IPS-18a (cell line): ENCODE measurements around the gene FLYWCH2.

ENCODE experiments used
- H3K27ac ChIP-seq: one replicate; pipeline ENCODE4 v1.5.1; 2013; ENCODE audit warnings: low read length
- H3K27me3 ChIP-seq: one replicate; pipeline ENCODE4 v1.6.1; 2013; ENCODE audit warnings: mild to moderate bottlenecking, low read length; ENCODE audit not compliant: control insufficient read depth, insufficient read depth
- H3K36me3 ChIP-seq: one replicate; pipeline ENCODE4 v1.6.1; 2013; ENCODE audit warnings: low read depth, low read length; ENCODE audit not compliant: control insufficient read depth
- H3K4me1 ChIP-seq: one replicate; pipeline ENCODE4 v1.6.1; 2013; ENCODE audit warnings: low read depth, low read length; ENCODE audit not compliant: control insufficient read depth
- H3K4me3 ChIP-seq: one replicate; pipeline ENCODE4 v1.5.1; 2013; ENCODE audit warnings: low read length
- H3K9ac ChIP-seq: one replicate; pipeline ENCODE4 v1.6.1; 2013; ENCODE audit warnings: mild to moderate bottlenecking, low read length, moderate library complexity
- H3K9me3 ChIP-seq: one replicate; pipeline ENCODE4 v1.6.1; 2013; ENCODE audit warnings: low read depth, low read length; ENCODE audit not compliant: control insufficient read depth

FLYWCH2 gene

GRCh38 chr16:2874032-2874911 is 8.7 kb upstream of the FLYWCH2 start:
- no peaks in the 10 kb centered on the region for H3K9me3 ChIP-seq
- H3K4me1 ChIP-seq: no peaks in the 10 kb centered on the region
- H3K4me3 ChIP-seq: no peak overlapping the region
- H3K9ac ChIP-seq: no peak overlapping the region
- H3K36me3 ChIP-seq: no peaks in the 10 kb centered on the region
- H3K27ac ChIP-seq: no peak overlapping the region
- peaks cover 42% of the 10 kb centered on the region for H3K27me3 ChIP-seq

DNA sequence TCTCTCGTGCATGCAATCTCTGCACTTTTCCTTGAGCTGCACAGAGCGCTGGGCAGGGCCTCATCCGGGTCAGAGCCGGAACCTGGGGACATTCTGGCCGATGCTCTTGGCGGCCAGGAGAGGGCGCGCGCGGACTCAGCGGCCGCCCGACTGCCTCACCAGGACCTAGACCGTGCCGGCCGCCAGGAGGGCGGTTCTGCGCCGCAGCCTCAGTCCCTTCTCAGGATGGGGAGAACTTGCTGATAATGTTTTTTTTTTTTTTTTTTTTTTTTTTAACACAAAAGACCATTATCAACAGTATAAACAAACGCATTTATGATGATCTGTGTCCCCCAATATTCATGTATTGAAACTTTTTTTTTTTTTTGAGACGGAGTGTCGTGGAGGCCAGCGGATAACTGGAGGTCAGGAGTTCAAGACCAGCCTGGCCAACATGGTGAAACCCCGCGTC is 8.1 kb upstream of the FLYWCH2 start:
- H3K4me3 ChIP-seq: no peak overlapping the region
- no peaks in the 10 kb centered on the region for H3K9me3 ChIP-seq
- no peaks in the 10 kb centered on the region for H3K4me1 ChIP-seq
- H3K27me3 ChIP-seq: peaks cover 35% of the 10 kb centered on the region
- H3K36me3 ChIP-seq: no peaks in the 10 kb centered on the region
- H3K9ac ChIP-seq: no peak overlapping the region
- no peak overlapping the region for H3K27ac ChIP-seq

DNA sequence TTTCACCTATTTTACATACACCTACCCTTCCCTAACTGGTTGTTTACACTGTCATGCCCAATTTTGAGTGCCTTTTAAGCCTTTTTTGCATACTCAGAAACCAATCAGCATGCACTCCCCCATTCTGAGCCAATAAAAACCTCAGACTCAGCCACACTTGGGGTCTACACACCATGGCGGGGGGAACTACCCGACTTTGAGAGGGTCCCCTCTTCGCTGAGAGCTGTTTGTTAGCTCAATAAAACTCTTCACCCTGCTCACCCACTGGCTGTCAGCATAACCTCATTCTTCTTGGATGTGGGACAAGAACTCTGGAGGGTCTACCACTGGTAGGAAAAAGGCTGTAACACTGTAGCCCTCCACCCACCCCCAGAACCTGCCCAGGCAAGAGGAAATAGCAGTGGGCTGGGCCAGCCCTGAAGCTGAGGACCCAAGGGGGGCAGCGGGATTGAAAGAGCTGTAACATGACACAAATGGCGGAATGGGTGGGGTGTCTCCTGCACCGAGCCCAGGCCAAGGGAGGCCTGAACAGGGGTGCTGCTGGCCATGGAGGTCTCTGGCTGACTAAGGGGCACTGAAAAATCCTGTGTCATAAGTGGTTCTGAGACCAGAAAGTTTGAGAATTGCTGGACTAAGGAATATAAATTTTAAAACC is 3.0 kb upstream of the FLYWCH2 start:
- Histone ChIP-seq H3K4me1 (no peaks in the 10 kb centered on the region), H3K27ac (no peak overlapping the region), H3K4me3 (no peak overlapping the region), H3K36me3 (no peaks in the 10 kb centered on the region), H3K27me3 (peaks cover 18% of the 10 kb centered on the region), H3K9ac (no peak overlapping the region), H3K9me3 (no peaks in the 10 kb centered on the region)

GRCh38 chr16:2881783-2882649 is 999 bp upstream of the FLYWCH2 start:
- Histone ChIP-seq H3K27me3 (peaks cover 12% of the 10 kb centered on the region), H3K36me3 (no peaks in the 10 kb centered on the region), H3K27ac (no peak overlapping the region), H3K4me3 (peak overlapping the region; percentile 83), H3K9ac (no peak overlapping the region), H3K9me3 (no peaks in the 10 kb centered on the region), H3K4me1 (no peaks in the 10 kb centered on the region)

DNA sequence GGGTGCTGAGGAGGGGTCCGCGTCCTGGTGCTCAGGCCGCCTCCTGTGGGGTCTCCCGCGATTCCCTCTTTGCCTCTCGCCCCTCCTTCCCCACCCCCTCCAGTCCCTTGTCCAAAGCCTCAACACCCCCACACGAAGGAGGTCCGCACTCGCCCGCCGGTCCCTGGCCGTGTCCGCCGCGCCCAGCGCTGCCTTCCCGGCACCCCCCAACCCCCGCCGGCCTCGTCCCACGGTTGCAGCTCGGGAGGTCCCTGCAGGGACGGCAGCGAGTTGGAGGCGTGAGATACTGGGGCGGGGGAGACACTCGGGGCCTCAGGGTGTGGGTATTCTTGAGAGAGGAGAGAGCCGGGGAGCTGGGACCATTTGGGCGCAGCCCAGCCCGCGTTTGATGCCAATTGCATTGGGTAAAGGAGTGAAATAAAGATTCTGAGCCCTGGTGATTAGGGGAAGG is 468 bp downstream of the FLYWCH2 start:
- H3K4me3 ChIP-seq: peak overlapping the region; percentile 83
- H3K27me3 ChIP-seq: peaks cover 12% of the 10 kb centered on the region
- H3K9ac ChIP-seq: peak overlapping the region; percentile 58
- no peak overlapping the region for H3K27ac ChIP-seq
- no peaks in the 10 kb centered on the region for H3K4me1 ChIP-seq
- no peaks in the 10 kb centered on the region for H3K9me3 ChIP-seq
- H3K36me3 ChIP-seq: no peaks in the 10 kb centered on the region

DNA sequence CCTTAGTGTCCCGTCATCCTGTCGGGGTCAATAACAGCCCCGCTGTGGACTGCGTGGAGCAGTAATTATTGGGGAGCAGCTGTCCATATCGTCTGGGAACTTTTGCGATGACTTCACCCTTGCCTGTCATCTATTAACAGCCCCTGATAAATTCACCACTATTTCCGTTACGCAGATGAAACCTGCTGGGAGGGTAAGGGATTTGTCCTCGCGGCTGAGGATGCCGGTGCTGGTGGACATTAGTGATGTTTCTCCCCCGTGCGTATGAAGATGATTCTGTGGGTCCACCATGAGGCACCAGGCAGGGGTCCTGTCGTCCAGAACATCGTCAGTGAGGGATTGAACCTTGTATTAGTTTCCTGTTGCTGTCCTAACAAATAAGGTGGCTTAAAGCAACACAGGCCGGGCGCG is 1.0 kb downstream of the FLYWCH2 start:
- H3K4me3 ChIP-seq: peak overlapping the region; percentile 83
- no peaks in the 10 kb centered on the region for H3K4me1 ChIP-seq
- no peaks in the 10 kb centered on the region for H3K9me3 ChIP-seq
- no peak overlapping the region for H3K27ac ChIP-seq
- H3K27me3 ChIP-seq: peaks cover 12% of the 10 kb centered on the region
- no peaks in the 10 kb centered on the region for H3K36me3 ChIP-seq
- no peak overlapping the region for H3K9ac ChIP-seq

DNA sequence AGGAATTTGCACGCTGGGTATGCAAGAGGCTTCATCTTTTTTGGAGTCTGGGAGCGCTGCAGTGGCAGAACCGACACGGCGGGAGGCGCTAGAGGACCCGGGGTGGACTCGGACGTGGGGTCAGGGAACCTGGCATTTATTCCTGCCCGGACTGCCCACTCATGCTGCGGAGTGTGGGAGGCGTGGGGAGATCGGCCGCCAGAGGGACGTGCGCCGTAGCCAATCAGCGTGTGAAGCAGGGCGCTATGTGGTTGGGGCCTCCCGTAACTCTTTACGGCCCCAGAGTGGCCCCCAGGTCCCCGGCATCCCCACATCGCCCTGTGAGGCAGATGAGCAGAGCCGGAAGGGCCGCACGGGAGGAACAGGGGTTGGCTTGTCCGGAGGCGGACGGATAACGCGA is 11.2 kb downstream of the FLYWCH2 start:
- Histone ChIP-seq H3K9me3 (no peaks in the 10 kb centered on the region), H3K27me3 (no peaks in the 10 kb centered on the region), H3K36me3 (no peaks in the 10 kb centered on the region), H3K4me3 (no peak overlapping the region), H3K4me1 (peaks cover 3% of the 10 kb centered on the region), H3K27ac (no peak overlapping the region), H3K9ac (no peak overlapping the region)

DNA sequence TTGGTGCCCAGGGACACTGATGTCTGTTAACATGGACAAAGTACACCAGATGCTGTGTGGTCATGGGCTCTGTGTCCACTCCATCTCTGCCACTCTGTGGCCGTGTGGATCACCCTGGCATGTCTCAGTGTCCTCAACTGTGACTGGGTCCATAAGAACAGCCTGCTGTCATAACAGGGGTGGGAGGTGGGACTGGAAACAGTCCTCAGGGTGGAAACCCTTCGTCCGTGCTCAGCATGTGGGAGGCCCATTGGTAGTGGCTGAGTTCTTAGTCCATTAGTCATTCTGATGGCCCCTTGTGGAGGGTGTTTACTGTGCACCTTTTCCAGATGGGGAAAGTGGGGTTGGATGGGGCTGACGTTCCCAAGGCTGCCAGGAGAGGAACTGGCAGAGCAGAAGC is 12.8 kb downstream of the FLYWCH2 start:
- no peak overlapping the region for H3K9ac ChIP-seq
- H3K4me1 ChIP-seq: peaks cover 3% of the 10 kb centered on the region
- H3K27ac ChIP-seq: no peak overlapping the region
- H3K4me3 ChIP-seq: no peak overlapping the region
- H3K9me3 ChIP-seq: no peaks in the 10 kb centered on the region
- no peaks in the 10 kb centered on the region for H3K36me3 ChIP-seq
- H3K27me3 ChIP-seq: no peaks in the 10 kb centered on the region

- no peaks in the 10 kb centered on the region for H3K4me1 ChIP-seq
- H3K36me3 ChIP-seq: no peaks in the 10 kb centered on the region
- H3K9ac ChIP-seq: no peak overlapping the region
These were observed 13.5 kb downstream of the FLYWCH2 start for GRCh38 chr16:2896480-2897010.

DNA sequence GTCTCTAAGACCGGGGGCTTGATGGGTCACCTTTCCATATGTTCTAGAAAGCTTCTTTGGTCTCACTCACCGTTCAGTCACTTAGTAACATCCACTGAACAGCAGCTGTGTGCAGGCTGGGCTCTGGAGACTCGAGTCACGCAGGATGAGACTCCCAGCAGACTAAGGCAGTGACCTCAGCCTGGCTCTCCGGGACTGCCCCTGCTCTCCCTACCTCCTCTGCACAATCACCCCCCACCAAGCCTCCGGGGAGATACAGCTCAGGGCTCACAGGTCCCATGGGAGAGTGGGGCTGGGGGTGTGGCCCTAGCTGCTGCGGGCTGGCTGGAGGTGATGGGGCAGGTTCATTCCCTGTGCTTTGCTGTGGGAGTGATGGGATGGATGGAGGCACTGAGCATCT is 14.1 kb downstream of the FLYWCH2 start:
- Histone ChIP-seq H3K4me3 (no peak overlapping the region), H3K9me3 (no peaks in the 10 kb centered on the region), H3K36me3 (no peaks in the 10 kb centered on the region), H3K27ac (no peak overlapping the region), H3K9ac (no peak overlapping the region), H3K27me3 (no peaks in the 10 kb centered on the region), H3K4me1 (no peaks in the 10 kb centered on the region)

More at GRCh38 chr16:2896480-2897010, 13.5 kb downstream of the FLYWCH2 start:
- H3K27me3 ChIP-seq: no peaks in the 10 kb centered on the region
- H3K27ac ChIP-seq: no peak overlapping the region
- no peaks in the 10 kb centered on the region for H3K9me3 ChIP-seq
- H3K4me3 ChIP-seq: no peak overlapping the region
